H1 (cell line): Measurements from ENCODE around the gene GRM5. TPM values are rescaled to one million over a fixed set of nuclear protein-coding genes. Genes with fewer than 3 reads are reported as not detected.

Experiments used
- CTCF ChIA-PET: fragments of 300-600 bp; sonication (Branson Sonifier 250); formaldehyde crosslinking; loops from one replicate; lab custom pipeline; 2021; ENCODE audit not compliant: partially characterized antibody; lab: Charles Lee
- POLR2A ChIA-PET: fragments of 300-600 bp; sonication (Branson Sonifier 250); formaldehyde crosslinking; loops from one replicate; lab custom pipeline; 2021; ENCODE audit warnings: inconsistent platforms; ENCODE audit not compliant: partially characterized antibody; lab: Charles Lee
- DNase-seq, 2 experiments: peaks; one replicate each; pipeline versions ENCODE4 v3.0.0 to v3.0.0-alpha.2; 2010 to 2022; ENCODE audit warnings: low spot score in 2 of 2, low read depth in 1 of 2, mixed read lengths in 1 of 2
- FAIRE-seq: peaks from 2 replicates; lab custom pipeline; 2011; peaks lifted over from hg19 to GRCh38; lab: Jason Lieb, UNC
- H2AFZ ChIP-seq: 2 replicates; pipeline ENCODE4 v1.8.1; 2012; ENCODE audit warnings: low read length, inconsistent platforms
- H2AK5ac ChIP-seq: 2 replicates; pipeline ENCODE4 v1.6.1; 2013; ENCODE audit warnings: low read depth, low read length
- H2BK120ac ChIP-seq: replicated peaks from 2 replicates; pipeline ENCODE3; 2013; ENCODE audit warnings: low read depth, low read length, inconsistent platforms
- H2BK12ac ChIP-seq: 2 replicates; pipeline ENCODE4 v1.6.1; 2013; ENCODE audit warnings: low read depth, low read length
- H2BK15ac ChIP-seq: 2 replicates; pipeline ENCODE4 v1.6.1; 2013; ENCODE audit warnings: low read length
- H2BK20ac ChIP-seq: 2 replicates; pipeline ENCODE4 v1.6.1; 2013; ENCODE audit warnings: low read length
- H2BK5ac ChIP-seq: 2 replicates; pipeline ENCODE4 v1.6.1; 2013; ENCODE audit warnings: low read depth, low read length
- H3K14ac ChIP-seq: 2 replicates; pipeline ENCODE4 v1.6.1; 2013; ENCODE audit warnings: inconsistent platforms; ENCODE audit not compliant: insufficient read length
- H3K18ac ChIP-seq: 2 replicates; pipeline ENCODE4 v1.6.1; 2013; ENCODE audit warnings: low read length; ENCODE audit errors: extremely low read depth
- H3K23ac ChIP-seq: 2 replicates; pipeline ENCODE4 v1.6.1; 2013; ENCODE audit warnings: inconsistent platforms; ENCODE audit not compliant: insufficient read length
- H3K23me2 ChIP-seq: 2 replicates; pipeline ENCODE4 v1.6.1; 2013; ENCODE audit warnings: low read depth, low read length
- H3K27ac ChIP-seq: 2 replicates; pipeline ENCODE4 v1.6.1; 2011; ENCODE audit warnings: low read depth, low read length, inconsistent platforms
- H3K27me3 ChIP-seq, 4 experiments: replicated peaks in 1 of 4; 1 replicate in 1 of 4; 2 replicates in 3 of 4; pipeline versions ENCODE4 v1.6.1 to v1.8.1; 2011 to 2013; ENCODE audit warnings: low read length in 3 of 4, mild to moderate bottlenecking in 3 of 4, inconsistent platforms in 2 of 4, mixed read lengths in 2 of 4, moderate library complexity in 1 of 4; ENCODE audit not compliant: control insufficient read depth in 3 of 4, insufficient read depth in 3 of 4; ENCODE audit errors: extremely low read depth in 1 of 4
- H3K36me3 ChIP-seq, 4 experiments: 2 replicates each; pipeline versions ENCODE4 v1.6.1 to v1.8.1; 2011 to 2013; ENCODE audit warnings: mild to moderate bottlenecking in 4 of 4, low read length in 3 of 4, moderate library complexity in 2 of 4, control low read depth in 1 of 4, inconsistent platforms in 1 of 4; ENCODE audit not compliant: insufficient read depth in 4 of 4, control insufficient read depth in 2 of 4
- H3K4ac ChIP-seq: replicated peaks from 2 replicates; pipeline ENCODE3; 2013; ENCODE audit warnings: low read length, low read depth, mixed read lengths, inconsistent platforms; ENCODE audit not compliant: insufficient read length
- H3K4me1 ChIP-seq, 4 experiments: replicated peaks in 1 of 4; 1 replicate in 1 of 4; 2 replicates in 3 of 4; pipeline versions ENCODE4 v1.6.1 to v1.8.1; 2011 to 2013; ENCODE audit warnings: low read length in 3 of 4, inconsistent platforms in 2 of 4, mixed read lengths in 1 of 4; ENCODE audit not compliant: insufficient read depth in 4 of 4, control insufficient read depth in 3 of 4
- H3K4me2 ChIP-seq, 2 experiments: 2 replicates each; pipeline versions ENCODE4 v1.6.1 to v1.8.1; 2011 to 2013; ENCODE audit warnings: low read depth in 2 of 2, low read length in 2 of 2, control low read depth in 1 of 2, inconsistent platforms in 1 of 2, mild to moderate bottlenecking in 1 of 2; ENCODE audit not compliant: insufficient read depth in 1 of 2
- H3K4me3 ChIP-seq, 4 experiments: fragments of 200-600, 300-600 bp in 1 of 4; sonication (generic), shearing (Covaris generic), sonication (Bioruptor Twin) in 1 of 4; 2 replicates each; pipeline versions ENCODE4 v1.5.1 to v1.8.1; 2011 to 2016; ENCODE audit warnings: low read length in 4 of 4, low read depth in 3 of 4, control low read depth in 2 of 4, inconsistent platforms in 2 of 4, mild to moderate bottlenecking in 2 of 4, mixed read lengths in 1 of 4, moderate library complexity in 1 of 4; ENCODE audit not compliant: insufficient read depth in 2 of 4; ENCODE audit errors: extremely low read depth in 1 of 4
- H3K56ac ChIP-seq: replicated peaks from 2 replicates; pipeline ENCODE3; 2013; ENCODE audit warnings: low read depth, mild to moderate bottlenecking, mixed read lengths, low read length, inconsistent platforms; ENCODE audit not compliant: insufficient read length
- H3K79me1 ChIP-seq: 2 replicates; pipeline ENCODE4 v1.6.1; 2013; ENCODE audit warnings: low read depth, low read length, control low read depth
- H3K79me2 ChIP-seq, 2 experiments: 2 replicates each; pipeline versions ENCODE4 v1.6.1 to v1.8.1; 2012 to 2013; ENCODE audit warnings: low read length in 2 of 2, mild to moderate bottlenecking in 2 of 2, inconsistent platforms in 1 of 2; ENCODE audit not compliant: insufficient read depth in 2 of 2, control insufficient read depth in 1 of 2
- H3K9ac ChIP-seq, 4 experiments: replicated peaks in 1 of 4; 1 replicate in 1 of 4; 2 replicates in 3 of 4; pipeline versions ENCODE4 v1.6.1 to v1.8.1; 2011 to 2013; ENCODE audit warnings: low read depth in 3 of 4, low read length in 3 of 4, control low read depth in 2 of 4, mild to moderate bottlenecking in 2 of 4, moderate library complexity in 2 of 4, inconsistent platforms in 1 of 4; ENCODE audit errors: extremely low read depth in 1 of 4
- H3K9me3 ChIP-seq, 2 experiments: 2 replicates each; pipeline versions ENCODE4 v1.6.1 to v1.8.1; 2012 to 2013; ENCODE audit warnings: mild to moderate bottlenecking in 2 of 2, moderate library complexity in 2 of 2, control low read depth in 1 of 2, inconsistent platforms in 1 of 2, low read depth in 1 of 2, low read length in 1 of 2, mixed read lengths in 1 of 2; ENCODE audit not compliant: insufficient read depth in 2 of 2
- H4K20me1 ChIP-seq, 2 experiments: replicated peaks in 1 of 2; 2 replicates each; pipeline versions ENCODE3 to v1.8.1; 2011 to 2013; ENCODE audit warnings: inconsistent platforms in 2 of 2, low read length in 2 of 2, mild to moderate bottlenecking in 1 of 2; ENCODE audit not compliant: insufficient read depth in 2 of 2, control insufficient read depth in 1 of 2
- H4K5ac ChIP-seq: 2 replicates; pipeline ENCODE4 v1.6.1; 2013; ENCODE audit warnings: low read length, low read depth, mixed read lengths, inconsistent platforms; ENCODE audit not compliant: insufficient read length
- H4K8ac ChIP-seq: 2 replicates; pipeline ENCODE4 v1.8.0; 2013; ENCODE audit warnings: mild to moderate bottlenecking, moderate library complexity, low read length, inconsistent platforms; ENCODE audit not compliant: insufficient read depth; ENCODE audit errors: extremely low read depth
- H4K91ac ChIP-seq: replicated peaks from 2 replicates; pipeline ENCODE3; 2013; ENCODE audit warnings: low read length, mixed read lengths, inconsistent platforms; ENCODE audit not compliant: insufficient read length
- BCL11A ChIP-seq, 2 experiments: IDR thresholded peaks; one replicate each; pipeline ENCODE4 v1.6.1; 2011; ENCODE audit warnings: low read depth in 2 of 2, low read length in 2 of 2, mild to moderate bottlenecking in 2 of 2
- CBX8 ChIP-seq: fragments of 300-800, 300-1000 bp; sonication (generic); IDR thresholded peaks from 2 replicates; pipeline ENCODE4 v1.7.1; 2016; ENCODE audit warnings: low read depth, low read length, borderline replicate concordance
- EZH2 ChIP-seq: fragments of 200-600 bp; sonication (generic); IDR thresholded peaks from 2 replicates; pipeline ENCODE4 v1.7.1; 2012; ENCODE audit warnings: low read depth, mild to moderate bottlenecking, moderate library complexity, low read length, inconsistent platforms; ENCODE audit not compliant: severe bottlenecking
- FOSL1 ChIP-seq: IDR thresholded peaks from 2 replicates; pipeline ENCODE4 v1.6.1; 2011; ENCODE audit warnings: mild to moderate bottlenecking, low read depth, low read length, moderate library complexity; ENCODE audit not compliant: insufficient read depth
- KDM5A ChIP-seq: fragments of 200-600 bp; IDR thresholded peaks from 2 replicates; pipeline ENCODE4 v1.7.1; 2012; ENCODE audit warnings: mild to moderate bottlenecking, low read length, inconsistent platforms, mixed read lengths
- MAFK ChIP-seq: IDR thresholded peaks from 2 replicates; pipeline ENCODE4 v1.6.1; 2012; ENCODE audit warnings: low read depth, mild to moderate bottlenecking, improper control_type of control experiment, low read length
- POU5F1 ChIP-seq: IDR thresholded peaks from 2 replicates; pipeline ENCODE4 v1.6.1; 2011; ENCODE audit warnings: low read depth, mild to moderate bottlenecking, low read length, moderate library complexity
- RAD21 ChIP-seq, 2 experiments: IDR thresholded peaks in 1 of 2; conservative IDR thresholded peaks in 1 of 2; 2 replicates each; pipeline ENCODE4 v1.6.1; 2011; ENCODE audit warnings: low read depth in 2 of 2, low read length in 2 of 2, improper control_type of control experiment in 1 of 2, inconsistent platforms in 1 of 2, mild to moderate bottlenecking in 1 of 2, moderate library complexity in 1 of 2
- RFX5 ChIP-seq: IDR thresholded peaks from 2 replicates; pipeline ENCODE4 v1.6.1; 2011; ENCODE audit warnings: low read depth, low read length, improper control_type of control experiment, borderline replicate concordance
- SP1 ChIP-seq: IDR thresholded peaks from 2 replicates; pipeline ENCODE4 v1.6.1; 2011; ENCODE audit warnings: low read depth, low read length
- TBP ChIP-seq: IDR thresholded peaks from 2 replicates; pipeline ENCODE4 v1.6.1; 2011; ENCODE audit warnings: low read depth, low read length, improper control_type of control experiment
- TEAD4 ChIP-seq: IDR thresholded peaks from 2 replicates; pipeline ENCODE4 v1.6.1; 2012; ENCODE audit warnings: low read depth, low read length, inconsistent platforms, mixed read lengths
- WGBS, 2 experiments: shearing (Covaris generic) in 1 of 2; methylation state at CpG; one replicate each; pipeline versions ENCODE4 v1.1.6 to v1.1.7; 2013 to 2015; ENCODE audit warnings: low lambda C conversion rate in 2 of 2, mixed read lengths in 2 of 2, inconsistent platforms in 1 of 2, low coverage in 1 of 2, missing lambda C conversion rate in 1 of 2; ENCODE audit not compliant: insufficient replicate concordance in 2 of 2, insufficient coverage in 1 of 2, insufficient read length in 1 of 2; ENCODE audit errors: extremely low coverage in 1 of 2, missing lambda C conversion rate in 1 of 2; 5-methylcytosine and 5-hydroxymethylcytosine counted together
- polyA plus RNA-seq, 7 experiments: library from polyadenylated mRNA; depleted of rRNA in 3 of 7; stranded (reverse) in 5 of 7; unstranded in 2 of 7; fragments of >200 nt in 5 of 7; fragments of 200-250 nt in 2 of 7; gene quantifications; 1 replicate in 5 of 7; 2 replicates in 1 of 7; 4 replicates in 1 of 7; pipeline versions ENCODE4 v1.2.1 to v1.2.3, GENCODE V29; 2011 to 2013; ENCODE audit warnings: missing spikeins in 2 of 7, mixed read lengths in 2 of 7
- total RNA-seq: library from RNA; stranded (reverse); fragmentation: NEBNext Ultra II Directional; extraction: Animal tissue kit (Norgen Biotek cat#: 25700); gene quantifications from 2 replicates; pipeline ENCODE4 v1.2.1, GENCODE V29; 2021
- TF ChIP-seq, protein P1 (sequence below): IDR thresholded peaks from 2 replicates; pipeline ENCODE4 v1.6.1; 2012; ENCODE audit warnings: inconsistent platforms

GRM5 gene
- total and polyA plus RNA-seq, 2 of the 8 experiments (the other 6 are each of a cell fraction or from before 2014, with no cell fraction given) = 0.15 to 0.43 TPM

- H4K5ac ChIP-seq = no peak overlapping the region
- no peak overlapping the region for H2BK120ac ChIP-seq
- ChIA-PET POLR2A (interaction anchor here (0.5 kb wide), 1 partner anchor 374 kb away, joined by 4 read pairs; no protein-coding TSS in a partner anchor), CTCF (interaction anchor here (0.7 to 0.8 kb wide), 2 partner anchors 9 to 14 kb away, joined by 3 to 5 read pairs; no protein-coding TSS in a partner anchor)
- no peaks in the 10 kb centered on the region for H3K36me3 ChIP-seq
- no peak overlapping the region for H4K8ac ChIP-seq
- no peak overlapping the region for H3K14ac ChIP-seq
- no peak overlapping the region for H3K9ac ChIP-seq
- H3K4ac ChIP-seq = no peak overlapping the region
- H3K4me1 ChIP-seq = peaks cover 0 to 5% (median 0%) of the 10 kb centered on the region in 4 experiments; a peak in 1 of 7 replicates
- no peak overlapping the region for H2AFZ ChIP-seq
- H3K56ac ChIP-seq = no peak overlapping the region
- no peak overlapping the region for H3K23ac ChIP-seq
- no peak overlapping the region for H3K18ac ChIP-seq
- H3K4me2 ChIP-seq = no peak overlapping the region
- H2BK20ac ChIP-seq = no peak overlapping the region
- no peaks in the 10 kb centered on the region for H3K23me2 ChIP-seq
- H3K79me2 ChIP-seq = no peaks in the 10 kb centered on the region
- FAIRE-seq (no peak), DNase-seq (no peak)
- peak overlapping the region; percentile 10; the same call in 1 of the 2 replicates for H2AK5ac ChIP-seq
- no peak overlapping the region for H4K91ac ChIP-seq
- no peaks in the 10 kb centered on the region for H4K20me1 ChIP-seq
- no peak overlapping the region for H3K27ac ChIP-seq
- no peaks in the 10 kb centered on the region for H3K9me3 ChIP-seq
- TF ChIP-seq, protein P1, sequence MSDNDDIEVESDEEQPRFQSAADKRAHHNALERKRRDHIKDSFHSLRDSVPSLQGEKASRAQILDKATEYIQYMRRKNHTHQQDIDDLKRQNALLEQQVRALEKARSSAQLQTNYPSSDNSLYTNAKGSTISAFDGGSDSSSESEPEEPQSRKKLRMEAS = no peak
- TF ChIP-seq TEAD4 (no peak), CBX8 (no peak), SP1 (no peak), FOSL1 (no peak), KDM5A (no peak), BCL11A (IDR thresholded peaks at IDR 0.05; ENCODE audit: low read depth in 2 of 2, low read length in 2 of 2) (no peak), POU5F1 (no peak), TBP (no peak), RAD21 (IDR thresholded peaks at IDR 0.05 in 1 of 2, conservative IDR thresholded peaks at IDR 0.05 in 1 of 2; ENCODE audit: low read depth in 2 of 2, low read length in 2 of 2) (no peak), EZH2 (no peak), MAFK (no peak), RFX5 (no peak)
- H3K4me3 ChIP-seq = no peak overlapping the region
- H3K79me1 ChIP-seq = no peaks in the 10 kb centered on the region
- H2BK5ac ChIP-seq = no peak overlapping the region
- H2BK12ac ChIP-seq = 0 out of 2 replicates have a peak overlapping the region, but pooled peaks have one; percentile 10
- H2BK15ac ChIP-seq = no peak overlapping the region
- no peaks in the 10 kb centered on the region for H3K27me3 ChIP-seq
- WGBS, 2 experiments = 100% methylated on average over 1 of the region's 1 CpG; no CpG with 5 or more reads in 1 of the 2 experiments
Observed at GRCh38 chr11:88709567-88709966, 356.2 kb downstream of the GRM5 start.
